Vagina (tissue), 2 donors: ENCODE results near the gene FHIT. TPM values are rescaled to one million over a fixed set of nuclear protein-coding genes. Genes with fewer than 3 reads are reported as not detected.

Source experiments
- DNase-seq, 2 donors: peaks; one replicate each; pipeline ENCODE4 v3.0.0-alpha.2; 2017; ENCODE audit errors: extremely low spot score in 2 of 2
- H3K27ac ChIP-seq: fragments of 200-600 bp; sonication (generic); one replicate; pipeline ENCODE4 v1.5.1; 2019
- H3K27me3 ChIP-seq: fragments of 200-600 bp; sonication (generic); one replicate; pipeline ENCODE4 v1.5.1; 2019
- H3K36me3 ChIP-seq, 2 donors: fragments of 200-600 bp; sonication (generic); one replicate each; pipeline ENCODE4 v1.5.1; 2017 to 2019
- H3K4me1 ChIP-seq: fragments of 200-600 bp; sonication (generic); one replicate; pipeline ENCODE4 v1.5.1; 2019
- H3K4me3 ChIP-seq, 2 donors: fragments of 200-600 bp; sonication (generic); 1 replicate in 1 of 2; 2 replicates in 1 of 2; pipeline ENCODE4 v1.5.1; 2016 to 2019
- H3K9me3 ChIP-seq: fragments of 200-600 bp; sonication (generic); one replicate; pipeline ENCODE4 v1.5.1; 2019
- CTCF ChIP-seq, 3 experiments: fragments of 450-650 bp in 2 of 3; fragments of 200-600 bp in 1 of 3; sonication (generic) in 1 of 3; IDR thresholded peaks; one replicate each; pipeline ENCODE4 v1.5.1; 2017 to 2019; ENCODE audit warnings: antibody characterized with exemption in 3 of 3, mild to moderate bottlenecking in 2 of 3, moderate library complexity in 2 of 3
- POLR2A ChIP-seq, 2 donors: fragments of 450-650 bp; IDR thresholded peaks; one replicate each; pipeline ENCODE4 v1.6.1; 2017; ENCODE audit warnings: antibody characterized with exemption in 2 of 2, mild to moderate bottlenecking in 2 of 2, moderate library complexity in 2 of 2
- POLR2AphosphoS5 ChIP-seq, 2 donors: sonication (generic); formaldehyde crosslinking; IDR thresholded peaks; one replicate each; pipeline ENCODE4 v1.9.0; 2017; ENCODE audit warnings: antibody characterized with exemption in 2 of 2, mild to moderate bottlenecking in 2 of 2, low read depth in 1 of 2; ENCODE audit not compliant: insufficient read depth in 1 of 2
- intact Hi-C: fragments of 100-400 bp; cut with DNase I; formaldehyde crosslinking; loops from one replicate; pipeline ENCODE4 v1.15.1; 2023
- total RNA-seq: library from RNA; depleted of rRNA; stranded (reverse); fragments of >200 nt; gene quantifications from one replicate; pipeline ENCODE4 v1.2.3, GENCODE V29; 2016

FHIT gene
- total RNA-seq, 1 donor from 2014 or later: 7.9 TPM

GRCh38 chr3:60841355-60841754 is 409.9 kb downstream of the FHIT start:
- intact Hi-C loops: no loop called here
- H3K27me3 ChIP-seq: no peaks in the 10 kb centered on the region
- TF ChIP-seq POLR2A (IDR thresholded peaks at IDR 0.05): no peak
- no peak for TF ChIP-seq POLR2AphosphoS5 (IDR thresholded peaks at IDR 0.05; ENCODE audit: insufficient read depth in 1 of 2, low read depth in 1 of 2)
- no peak for TF ChIP-seq CTCF (IDR thresholded peaks at IDR 0.05)
- H3K4me1 ChIP-seq: no peaks in the 10 kb centered on the region
- no peak overlapping the region for H3K27ac ChIP-seq
- no peaks in the 10 kb centered on the region for H3K36me3 ChIP-seq
- no peak for DNase-seq
- H3K9me3 ChIP-seq: no peaks in the 10 kb centered on the region
- H3K4me3 ChIP-seq: no peak overlapping the region

DNA sequence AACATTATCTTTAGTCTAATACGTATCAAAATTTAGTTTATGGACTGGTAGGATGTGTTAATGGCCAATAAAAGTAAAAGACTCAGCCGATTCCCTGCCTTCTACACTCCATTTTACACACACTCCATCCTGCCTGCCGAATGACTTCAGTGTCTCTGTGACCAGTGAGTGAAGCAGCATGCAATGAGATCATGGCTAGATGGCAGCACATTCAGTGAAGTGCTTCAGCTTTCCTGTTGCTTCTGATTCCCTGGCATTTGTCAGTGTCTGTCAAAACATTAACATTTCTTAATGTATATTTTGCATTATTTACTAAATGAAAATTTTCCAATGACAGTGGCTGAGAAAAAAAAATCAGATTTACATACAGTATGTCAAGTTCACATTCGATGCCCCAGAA is 412.0 kb downstream of the FHIT start:
- no peak for DNase-seq
- H3K36me3 ChIP-seq: no peaks in the 10 kb centered on the region
- no peaks in the 10 kb centered on the region for H3K27me3 ChIP-seq
- intact Hi-C loops: no loop called here
- no peaks in the 10 kb centered on the region for H3K4me1 ChIP-seq
- no peak overlapping the region for H3K4me3 ChIP-seq
- no peaks in the 10 kb centered on the region for H3K9me3 ChIP-seq
- H3K27ac ChIP-seq: no peak overlapping the region
- no peak for TF ChIP-seq POLR2AphosphoS5 (IDR thresholded peaks at IDR 0.05; ENCODE audit: insufficient read depth in 1 of 2, low read depth in 1 of 2)
- no peak for TF ChIP-seq CTCF (IDR thresholded peaks at IDR 0.05)
- no peak for TF ChIP-seq POLR2A (IDR thresholded peaks at IDR 0.05)

DNA sequence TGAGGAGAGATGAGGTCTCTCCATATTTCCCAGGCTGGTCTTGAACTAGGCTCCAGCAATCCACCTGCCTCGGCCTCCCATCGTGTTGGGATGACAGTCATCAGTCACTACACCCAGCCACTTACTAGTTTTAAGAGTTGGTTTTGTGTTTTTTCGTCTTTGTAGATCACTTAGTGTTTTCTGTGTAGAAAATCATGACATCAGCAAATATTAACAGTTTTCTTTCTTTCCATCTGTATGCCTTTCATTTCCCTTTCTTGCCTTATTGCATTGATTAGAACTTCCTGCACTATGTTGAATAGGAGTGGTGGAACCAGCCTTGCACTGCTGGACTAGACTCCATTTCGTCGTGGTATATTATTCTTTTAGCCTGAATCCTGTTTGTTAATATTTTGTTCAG is 415.5 kb downstream of the FHIT start:
- H3K36me3 ChIP-seq: no peaks in the 10 kb centered on the region
- intact Hi-C loops: no loop called here
- no peaks in the 10 kb centered on the region for H3K9me3 ChIP-seq
- no peaks in the 10 kb centered on the region for H3K27me3 ChIP-seq
- TF ChIP-seq POLR2A (IDR thresholded peaks at IDR 0.05): no peak
- TF ChIP-seq POLR2AphosphoS5 (IDR thresholded peaks at IDR 0.05; ENCODE audit: insufficient read depth in 1 of 2, low read depth in 1 of 2): no peak
- no peak for TF ChIP-seq CTCF (IDR thresholded peaks at IDR 0.05)
- no peaks in the 10 kb centered on the region for H3K4me1 ChIP-seq
- no peak overlapping the region for H3K4me3 ChIP-seq
- no peak overlapping the region for H3K27ac ChIP-seq
- DNase-seq: no peak

DNA sequence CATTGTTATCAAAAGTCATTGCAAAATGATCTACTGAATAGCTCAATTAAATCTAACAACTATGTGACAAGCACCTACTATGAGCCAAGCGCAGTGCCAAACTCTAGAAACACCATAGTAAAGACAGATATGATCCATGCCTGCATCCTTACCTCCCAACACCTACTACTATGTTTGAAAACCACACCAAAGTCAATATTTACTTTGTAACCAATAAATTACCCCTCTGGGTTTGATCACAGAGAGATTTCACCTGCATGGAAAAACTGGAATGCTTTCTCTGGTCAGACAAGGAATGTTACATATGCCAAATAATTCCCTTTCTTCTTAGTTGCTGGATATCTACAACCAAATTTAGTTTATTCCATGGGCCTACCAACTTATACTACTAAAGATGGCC is 422.2 kb downstream of the FHIT start:
- Histone ChIP-seq H3K9me3 (peaks cover 3% of the 10 kb centered on the region), H3K27me3 (no peaks in the 10 kb centered on the region), H3K4me3 (no peak overlapping the region), H3K27ac (no peak overlapping the region), H3K4me1 (no peaks in the 10 kb centered on the region), H3K36me3 (no peaks in the 10 kb centered on the region)
- TF ChIP-seq POLR2AphosphoS5 (IDR thresholded peaks at IDR 0.05; ENCODE audit: insufficient read depth in 1 of 2, low read depth in 1 of 2) (no peak), CTCF (IDR thresholded peaks at IDR 0.05) (no peak), POLR2A (IDR thresholded peaks at IDR 0.05) (no peak)
- intact Hi-C loops: no loop called here
- no peak for DNase-seq

GRCh38 chr3:60827666-60828065 is 423.6 kb downstream of the FHIT start:
- no peaks in the 10 kb centered on the region for H3K27me3 ChIP-seq
- H3K36me3 ChIP-seq: no peaks in the 10 kb centered on the region
- no peak overlapping the region for H3K27ac ChIP-seq
- no peak for TF ChIP-seq CTCF (IDR thresholded peaks at IDR 0.05)
- H3K9me3 ChIP-seq: peaks cover 3% of the 10 kb centered on the region
- H3K4me3 ChIP-seq: no peak overlapping the region
- DNase-seq: no peak
- no peaks in the 10 kb centered on the region for H3K4me1 ChIP-seq
- intact Hi-C loops: no loop called here
